Endothelial cell (in vitro differentiated cells): Measurements from ENCODE around the gene AGRP. TPM values are rescaled to one million over a fixed set of nuclear protein-coding genes. Genes with fewer than 3 reads are reported as not detected.

Source experiments
- DNase-seq: peaks from one replicate; pipeline ENCODE4 v3.0.0; 2021; ENCODE audit warnings: low spot score
- H3K27ac Mint-ChIP-seq: one replicate; pipeline ENCODE4 v1.8.0; 2021; ENCODE audit warnings: mixed read lengths, inconsistent platforms; ENCODE audit not compliant: unreplicated experiment
- H3K27me3 Mint-ChIP-seq: one replicate; pipeline ENCODE4 v1.8.0; 2021; ENCODE audit warnings: mild to moderate bottlenecking, moderate library complexity, mixed read lengths, inconsistent platforms; ENCODE audit not compliant: unreplicated experiment
- H3K36me3 Mint-ChIP-seq: one replicate; pipeline ENCODE4 v1.8.0; 2021; ENCODE audit warnings: mild to moderate bottlenecking, low read depth, mixed read lengths, inconsistent platforms; ENCODE audit not compliant: unreplicated experiment
- H3K4me1 Mint-ChIP-seq: one replicate; pipeline ENCODE4 v1.8.0; 2021; ENCODE audit warnings: mild to moderate bottlenecking, mixed read lengths, inconsistent platforms; ENCODE audit not compliant: unreplicated experiment
- H3K4me3 Mint-ChIP-seq: one replicate; pipeline ENCODE4 v1.8.0; 2021; ENCODE audit warnings: mild to moderate bottlenecking, mixed read lengths, inconsistent platforms; ENCODE audit not compliant: unreplicated experiment
- H3K9me3 Mint-ChIP-seq: one replicate; pipeline ENCODE4 v1.8.0; 2021; ENCODE audit warnings: mixed read lengths, inconsistent platforms; ENCODE audit not compliant: unreplicated experiment
- total RNA-seq: library from RNA; stranded (reverse); fragmentation: NEBNext Ultra II Directional; extraction: Animal tissue kit (Norgen Biotek cat#: 25700); gene quantifications from one replicate; pipeline ENCODE4 v1.2.1, GENCODE V29; 2021; ENCODE audit not compliant: unreplicated experiment
- TF ChIP-seq, protein P1 (sequence below): fragments of 200-600 bp; sonication (generic); IDR thresholded peaks from one replicate; pipeline ENCODE4 v1.5.0; 2021; ENCODE audit warnings: antibody characterized with exemption; ENCODE audit not compliant: unreplicated experiment

Gene AGRP
- total RNA-seq, 1 donor from 2014 or later: not detected

DNA sequence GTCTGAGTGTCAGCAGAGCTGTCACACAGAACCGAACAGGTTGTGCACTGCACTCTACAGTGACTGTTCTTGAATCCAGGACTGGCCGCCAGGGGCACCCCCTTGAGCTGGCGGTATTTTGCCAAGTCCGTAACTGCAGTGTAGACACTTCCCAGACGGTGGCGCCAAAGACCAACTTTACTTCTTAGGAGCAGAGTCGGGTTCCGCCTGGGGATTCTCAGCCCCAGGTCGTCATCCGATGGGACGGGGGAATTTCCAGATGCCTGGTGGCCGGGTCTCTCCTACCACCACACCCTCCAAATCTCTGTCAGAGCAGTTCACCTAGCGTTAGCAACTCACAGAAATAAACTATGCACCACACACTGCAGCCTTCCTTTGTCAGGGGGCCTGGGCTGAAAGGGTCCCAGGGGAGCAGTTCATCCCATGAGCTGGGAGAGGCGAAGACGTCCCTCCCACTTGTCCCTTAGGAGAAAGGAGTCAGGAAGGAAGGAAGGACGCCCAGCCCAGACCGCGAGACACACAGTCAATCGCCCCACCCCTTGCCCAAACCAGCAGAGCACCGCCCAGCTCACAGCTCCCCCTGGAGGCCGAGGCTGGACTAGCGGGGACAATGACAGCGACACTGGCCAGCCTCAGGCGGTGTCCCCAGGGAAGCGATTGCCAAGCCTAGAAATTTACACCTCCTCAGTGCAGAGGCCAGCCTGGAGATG is 37.9 kb upstream of the AGRP start:
- peak; percentile 100 for DNase-seq
- TF ChIP-seq, protein P1, sequence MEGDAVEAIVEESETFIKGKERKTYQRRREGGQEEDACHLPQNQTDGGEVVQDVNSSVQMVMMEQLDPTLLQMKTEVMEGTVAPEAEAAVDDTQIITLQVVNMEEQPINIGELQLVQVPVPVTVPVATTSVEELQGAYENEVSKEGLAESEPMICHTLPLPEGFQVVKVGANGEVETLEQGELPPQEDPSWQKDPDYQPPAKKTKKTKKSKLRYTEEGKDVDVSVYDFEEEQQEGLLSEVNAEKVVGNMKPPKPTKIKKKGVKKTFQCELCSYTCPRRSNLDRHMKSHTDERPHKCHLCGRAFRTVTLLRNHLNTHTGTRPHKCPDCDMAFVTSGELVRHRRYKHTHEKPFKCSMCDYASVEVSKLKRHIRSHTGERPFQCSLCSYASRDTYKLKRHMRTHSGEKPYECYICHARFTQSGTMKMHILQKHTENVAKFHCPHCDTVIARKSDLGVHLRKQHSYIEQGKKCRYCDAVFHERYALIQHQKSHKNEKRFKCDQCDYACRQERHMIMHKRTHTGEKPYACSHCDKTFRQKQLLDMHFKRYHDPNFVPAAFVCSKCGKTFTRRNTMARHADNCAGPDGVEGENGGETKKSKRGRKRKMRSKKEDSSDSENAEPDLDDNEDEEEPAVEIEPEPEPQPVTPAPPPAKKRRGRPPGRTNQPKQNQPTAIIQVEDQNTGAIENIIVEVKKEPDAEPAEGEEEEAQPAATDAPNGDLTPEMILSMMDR: peak; percentile 90
- H3K9me3 Mint-ChIP-seq: no peaks in the 10 kb centered on the region
- H3K27me3 Mint-ChIP-seq: peaks cover 21% of the 10 kb centered on the region
- peak overlapping the region; percentile 94 for H3K27ac Mint-ChIP-seq
- peaks cover 27% of the 10 kb centered on the region for H3K4me1 Mint-ChIP-seq
- H3K36me3 Mint-ChIP-seq: peaks cover 7% of the 10 kb centered on the region
- peak overlapping the region; percentile 89 for H3K4me3 Mint-ChIP-seq

DNA sequence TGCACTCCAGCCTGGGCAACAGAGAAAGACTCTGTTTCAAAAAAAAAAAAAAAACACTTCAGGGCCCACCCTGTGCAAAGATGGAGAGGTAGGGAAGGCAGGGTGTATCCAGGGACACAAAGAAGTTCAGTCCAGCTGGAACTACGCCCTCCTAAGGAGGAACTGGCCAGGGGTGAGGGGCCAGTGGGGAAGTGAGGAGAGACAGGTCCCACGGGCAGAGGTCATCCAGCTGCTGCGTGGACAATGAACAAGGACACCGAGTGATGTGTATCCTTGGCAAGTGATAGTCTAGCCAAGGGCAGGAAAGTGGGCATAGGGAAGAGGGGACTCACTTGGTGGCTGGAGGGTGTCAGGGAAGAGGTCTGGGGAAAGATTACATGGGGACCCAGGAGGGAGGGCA is 35.9 kb upstream of the AGRP start:
- H3K4me1 Mint-ChIP-seq: peaks cover 40% of the 10 kb centered on the region
- H3K27ac Mint-ChIP-seq: no peak overlapping the region
- H3K36me3 Mint-ChIP-seq: peaks cover 7% of the 10 kb centered on the region
- H3K27me3 Mint-ChIP-seq: peaks cover 14% of the 10 kb centered on the region
- TF ChIP-seq, protein P1: no peak
- DNase-seq: no peak
- peak overlapping the region; percentile 66 for H3K4me3 Mint-ChIP-seq
- no peaks in the 10 kb centered on the region for H3K9me3 Mint-ChIP-seq

DNA sequence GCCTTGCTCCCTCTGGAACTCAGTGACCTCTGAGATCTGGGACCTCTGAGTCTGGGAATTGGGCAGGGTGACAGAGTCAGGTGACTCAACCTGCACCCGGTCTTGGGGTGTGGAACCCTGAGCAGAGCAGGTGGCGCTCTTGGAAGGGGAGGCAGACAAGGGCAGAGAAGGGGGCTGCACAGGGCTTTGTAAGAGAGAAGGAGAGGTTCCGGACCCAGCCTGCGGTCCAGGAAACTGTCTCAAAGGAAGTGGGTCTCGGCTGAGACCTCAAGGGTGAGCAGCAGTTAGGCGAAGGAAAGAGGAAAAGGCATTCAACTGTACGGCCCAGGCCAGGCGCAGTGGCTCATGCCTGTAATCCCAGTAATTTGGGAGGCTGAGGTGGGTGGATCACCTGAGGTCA is 35.3 kb upstream of the AGRP start:
- no peak for DNase-seq
- Mint-ChIP-seq H3K27ac (no peak overlapping the region), H3K9me3 (no peaks in the 10 kb centered on the region), H3K27me3 (peaks cover 10% of the 10 kb centered on the region), H3K4me3 (no peak overlapping the region), H3K36me3 (peaks cover 7% of the 10 kb centered on the region), H3K4me1 (peaks cover 40% of the 10 kb centered on the region)
- TF ChIP-seq, protein P1: no peak

DNA sequence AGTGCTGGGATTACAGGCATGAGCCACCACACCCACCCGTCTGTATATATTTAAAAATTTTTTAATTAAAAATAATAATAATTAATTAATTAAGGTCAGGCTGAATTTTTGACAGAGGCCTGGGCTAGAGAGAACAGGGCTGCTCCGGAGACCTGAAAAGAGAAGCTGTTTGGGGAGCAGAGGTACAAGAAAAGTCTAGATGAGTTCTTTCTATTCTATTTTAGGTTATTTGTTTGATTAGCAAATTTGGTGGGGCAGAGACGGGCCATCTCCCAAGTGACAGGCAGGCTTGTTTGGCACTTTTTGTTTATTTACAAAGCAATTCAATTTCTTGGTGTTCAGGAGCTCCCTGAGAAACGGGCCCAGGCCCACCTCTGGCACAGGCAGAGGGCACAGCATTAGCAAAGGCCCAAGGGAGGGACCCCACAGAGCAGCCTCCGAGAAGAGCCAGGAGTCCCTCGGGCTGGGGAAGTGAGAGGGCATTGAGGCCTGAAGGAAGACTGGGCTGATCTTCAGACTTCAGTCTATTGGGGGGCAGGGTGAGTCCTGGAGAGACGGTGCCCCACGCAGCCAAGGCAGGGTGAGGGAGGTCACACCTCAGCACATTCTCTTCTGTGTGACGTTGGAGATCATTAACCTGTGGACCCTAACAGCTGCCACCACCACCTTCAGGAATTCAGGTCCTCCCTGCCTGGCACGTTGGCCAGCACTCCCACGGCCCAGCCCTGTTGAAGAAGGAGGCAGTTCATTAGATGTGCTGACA is 34.5 kb upstream of the AGRP start:
- H3K27ac Mint-ChIP-seq: no peak overlapping the region
- peaks cover 40% of the 10 kb centered on the region for H3K4me1 Mint-ChIP-seq
- H3K4me3 Mint-ChIP-seq: no peak overlapping the region
- H3K9me3 Mint-ChIP-seq: no peaks in the 10 kb centered on the region
- H3K36me3 Mint-ChIP-seq: peaks cover 7% of the 10 kb centered on the region
- DNase-seq: no peak
- peaks cover 10% of the 10 kb centered on the region for H3K27me3 Mint-ChIP-seq
- TF ChIP-seq, protein P1: no peak

DNA sequence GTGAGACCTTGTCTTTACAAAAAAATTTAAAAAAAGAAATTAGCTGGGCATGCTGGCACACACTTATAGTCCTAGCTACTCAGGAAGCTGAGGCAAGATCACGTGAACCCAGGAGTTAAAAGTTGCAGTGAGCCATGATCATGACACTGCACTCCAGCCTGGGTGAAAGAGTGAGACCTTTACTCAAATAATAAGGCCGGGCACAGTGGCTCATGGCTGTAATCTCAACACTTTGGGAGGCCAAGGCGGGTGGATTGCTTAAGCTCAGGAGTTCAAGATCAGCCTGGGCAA is 33.8 kb upstream of the AGRP start:
- TF ChIP-seq, protein P1: no peak
- Mint-ChIP-seq H3K27ac (no peak overlapping the region), H3K27me3 (peaks cover 11% of the 10 kb centered on the region), H3K4me3 (no peak overlapping the region), H3K4me1 (peaks cover 40% of the 10 kb centered on the region), H3K36me3 (peaks cover 7% of the 10 kb centered on the region), H3K9me3 (no peaks in the 10 kb centered on the region)
- no peak for DNase-seq
